ENCODE measurements around the gene USP20. TPM values are rescaled to one million over a fixed set of nuclear protein-coding genes. Genes with fewer than 3 reads are reported as not detected.

USP20 gene
- total and polyA plus RNA-seq, 2 donors from 2014 or later: 22.8 to 28.8 TPM

- FAIRE-seq (no peak), DNase-seq (no peak)
- Histone ChIP-seq H3K27me3 (ENCODE audit: control insufficient read depth, insufficient read depth, low read length) (no peaks in the 10 kb centered on the region), H3K4me3 (ENCODE audit: low read length in 3 of 3) (no peak overlapping the region), H3K9me3 (ENCODE audit: control insufficient read depth in 2 of 3, insufficient read depth in 1 of 3, low read length in 3 of 3) (no peaks in the 10 kb centered on the region), H3K27ac (ENCODE audit: low read depth in 2 of 2, low read length in 2 of 2) (no peak overlapping the region), H3K4me1 (ENCODE audit: control insufficient read depth in 2 of 3, insufficient read depth in 2 of 3, low read depth in 1 of 3, low read length in 3 of 3) (no peaks in the 10 kb centered on the region), H3K36me3 (ENCODE audit: control insufficient read depth in 2 of 3, insufficient read depth in 3 of 3, low read length in 3 of 3) (peaks cover 0 to 24% (median 16%) of the 10 kb centered on the region in 3 donors), H3K9ac (ENCODE audit: low read length in 3 of 3) (no peak overlapping the region)
- intact Hi-C loops (cut with DNase I): no loop called here
- TF ChIP-seq, protein P1, sequence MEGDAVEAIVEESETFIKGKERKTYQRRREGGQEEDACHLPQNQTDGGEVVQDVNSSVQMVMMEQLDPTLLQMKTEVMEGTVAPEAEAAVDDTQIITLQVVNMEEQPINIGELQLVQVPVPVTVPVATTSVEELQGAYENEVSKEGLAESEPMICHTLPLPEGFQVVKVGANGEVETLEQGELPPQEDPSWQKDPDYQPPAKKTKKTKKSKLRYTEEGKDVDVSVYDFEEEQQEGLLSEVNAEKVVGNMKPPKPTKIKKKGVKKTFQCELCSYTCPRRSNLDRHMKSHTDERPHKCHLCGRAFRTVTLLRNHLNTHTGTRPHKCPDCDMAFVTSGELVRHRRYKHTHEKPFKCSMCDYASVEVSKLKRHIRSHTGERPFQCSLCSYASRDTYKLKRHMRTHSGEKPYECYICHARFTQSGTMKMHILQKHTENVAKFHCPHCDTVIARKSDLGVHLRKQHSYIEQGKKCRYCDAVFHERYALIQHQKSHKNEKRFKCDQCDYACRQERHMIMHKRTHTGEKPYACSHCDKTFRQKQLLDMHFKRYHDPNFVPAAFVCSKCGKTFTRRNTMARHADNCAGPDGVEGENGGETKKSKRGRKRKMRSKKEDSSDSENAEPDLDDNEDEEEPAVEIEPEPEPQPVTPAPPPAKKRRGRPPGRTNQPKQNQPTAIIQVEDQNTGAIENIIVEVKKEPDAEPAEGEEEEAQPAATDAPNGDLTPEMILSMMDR (IDR thresholded peaks at IDR 0.05; ENCODE audit: borderline replicate concordance, extremely low read depth, insufficient read depth): no peak
Observed at GRCh38 chr9:129812385-129812784, 22.9 kb upstream of the USP20 start.

DNA sequence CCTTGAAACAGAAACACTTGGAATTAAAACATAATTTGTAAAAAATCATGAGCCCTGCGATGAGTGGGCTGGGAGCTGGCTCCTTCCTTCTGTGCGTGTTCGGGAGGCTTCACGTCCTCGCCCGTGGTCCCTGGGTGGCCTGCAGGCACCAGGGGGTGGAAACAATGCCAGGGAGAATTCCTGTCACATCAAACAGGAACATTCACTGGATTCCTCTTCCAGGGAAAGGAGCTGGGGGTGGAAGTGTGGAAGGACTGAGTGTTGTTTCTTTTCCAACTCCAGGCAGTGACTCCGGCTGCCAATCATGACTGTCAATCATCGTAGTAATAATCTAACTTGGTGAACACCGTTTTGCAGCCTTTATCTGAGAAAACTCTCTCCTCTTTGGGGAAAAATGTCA is 21.6 kb upstream of the USP20 start:
- Histone ChIP-seq H3K9ac (ENCODE audit: low read length in 3 of 3) (no peak overlapping the region), H3K9me3 (ENCODE audit: control insufficient read depth in 2 of 3, insufficient read depth in 1 of 3, low read length in 3 of 3) (no peaks in the 10 kb centered on the region), H3K36me3 (ENCODE audit: control insufficient read depth in 2 of 3, insufficient read depth in 3 of 3, low read length in 3 of 3) (peaks cover 2 to 29% (median 22%) of the 10 kb centered on the region in 3 donors), H3K4me1 (ENCODE audit: control insufficient read depth in 2 of 3, insufficient read depth in 2 of 3, low read depth in 1 of 3, low read length in 3 of 3) (no peaks in the 10 kb centered on the region), H3K27ac (ENCODE audit: low read depth in 2 of 2, low read length in 2 of 2) (no peak overlapping the region), H3K4me3 (ENCODE audit: low read length in 3 of 3) (no peak overlapping the region), H3K27me3 (ENCODE audit: control insufficient read depth, insufficient read depth, low read length) (no peaks in the 10 kb centered on the region)
- no peak for FAIRE-seq
- no peak for DNase-seq
- intact Hi-C loops (cut with DNase I): no loop called here
- TF ChIP-seq, protein P1 (IDR thresholded peaks at IDR 0.05; ENCODE audit: borderline replicate concordance, extremely low read depth, insufficient read depth): no peak

- no peaks in the 10 kb centered on the region for H3K27me3 ChIP-seq (ENCODE audit: control insufficient read depth, insufficient read depth, low read length)
- H3K4me1 ChIP-seq (ENCODE audit: control insufficient read depth in 2 of 3, insufficient read depth in 2 of 3, low read depth in 1 of 3, low read length in 3 of 3): no peaks in the 10 kb centered on the region
- no peak overlapping the region for H3K27ac ChIP-seq (ENCODE audit: low read depth in 2 of 2, low read length in 2 of 2)
- TF ChIP-seq, protein P1 (IDR thresholded peaks at IDR 0.05; ENCODE audit: borderline replicate concordance, extremely low read depth, insufficient read depth): no peak
- no peaks in the 10 kb centered on the region for H3K9me3 ChIP-seq (ENCODE audit: control insufficient read depth in 2 of 3, insufficient read depth in 1 of 3, low read length in 3 of 3)
- FAIRE-seq (no peak), DNase-seq (no peak)
- intact Hi-C loops (cut with DNase I): no loop called here
- H3K36me3 ChIP-seq (ENCODE audit: control insufficient read depth in 2 of 3, insufficient read depth in 3 of 3, low read length in 3 of 3): peaks cover 2 to 27% (median 22%) of the 10 kb centered on the region in 3 donors
- H3K4me3 ChIP-seq (ENCODE audit: low read length in 3 of 3): no peak overlapping the region
- H3K9ac ChIP-seq (ENCODE audit: low read length in 3 of 3): no peak overlapping the region
Observed at GRCh38 chr9:129814432-129815223, 20.6 kb upstream of the USP20 start.

All from kidney (tissue), 14 donors.